GM12872 (cell line): Measurements from ENCODE around the gene GRM7.

Experiments used
- TF ChIP-seq, protein P1 (sequence below): IDR thresholded peaks from 3 replicates; pipeline ENCODE4 v1.5.1; 2011; ENCODE audit warnings: low read depth, mild to moderate bottlenecking, low read length, moderate library complexity; ENCODE audit not compliant: insufficient read depth

The GRM7 gene

DNA sequence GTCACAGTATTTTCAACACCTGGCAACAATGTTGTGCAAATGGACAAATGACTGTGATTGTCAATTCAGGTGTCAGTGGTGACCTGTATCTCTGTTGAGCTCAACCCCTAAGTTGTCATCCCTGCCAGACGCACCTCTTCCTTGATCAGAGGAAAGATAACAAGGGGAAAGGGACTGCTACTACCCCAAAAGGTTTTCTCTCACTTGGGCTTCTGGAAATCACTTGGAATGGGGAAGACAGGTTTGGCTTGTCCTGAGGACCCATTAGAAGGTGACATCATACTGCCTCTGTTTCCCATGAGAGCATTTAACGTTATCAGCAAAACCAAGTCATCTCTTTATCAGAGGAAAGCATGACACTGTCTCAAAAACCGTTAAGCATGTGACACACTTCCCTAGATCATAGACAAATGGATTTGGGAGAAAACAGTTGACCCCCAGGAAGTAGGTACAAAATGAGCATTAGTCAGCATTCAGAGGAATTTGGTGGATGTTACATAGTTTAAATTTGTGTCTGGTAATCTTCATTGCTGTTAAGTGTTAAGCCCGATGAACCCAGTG, 769.5 kb downstream of the GRM7 start:
- TF ChIP-seq, protein P1, sequence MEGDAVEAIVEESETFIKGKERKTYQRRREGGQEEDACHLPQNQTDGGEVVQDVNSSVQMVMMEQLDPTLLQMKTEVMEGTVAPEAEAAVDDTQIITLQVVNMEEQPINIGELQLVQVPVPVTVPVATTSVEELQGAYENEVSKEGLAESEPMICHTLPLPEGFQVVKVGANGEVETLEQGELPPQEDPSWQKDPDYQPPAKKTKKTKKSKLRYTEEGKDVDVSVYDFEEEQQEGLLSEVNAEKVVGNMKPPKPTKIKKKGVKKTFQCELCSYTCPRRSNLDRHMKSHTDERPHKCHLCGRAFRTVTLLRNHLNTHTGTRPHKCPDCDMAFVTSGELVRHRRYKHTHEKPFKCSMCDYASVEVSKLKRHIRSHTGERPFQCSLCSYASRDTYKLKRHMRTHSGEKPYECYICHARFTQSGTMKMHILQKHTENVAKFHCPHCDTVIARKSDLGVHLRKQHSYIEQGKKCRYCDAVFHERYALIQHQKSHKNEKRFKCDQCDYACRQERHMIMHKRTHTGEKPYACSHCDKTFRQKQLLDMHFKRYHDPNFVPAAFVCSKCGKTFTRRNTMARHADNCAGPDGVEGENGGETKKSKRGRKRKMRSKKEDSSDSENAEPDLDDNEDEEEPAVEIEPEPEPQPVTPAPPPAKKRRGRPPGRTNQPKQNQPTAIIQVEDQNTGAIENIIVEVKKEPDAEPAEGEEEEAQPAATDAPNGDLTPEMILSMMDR, result no peak

DNA sequence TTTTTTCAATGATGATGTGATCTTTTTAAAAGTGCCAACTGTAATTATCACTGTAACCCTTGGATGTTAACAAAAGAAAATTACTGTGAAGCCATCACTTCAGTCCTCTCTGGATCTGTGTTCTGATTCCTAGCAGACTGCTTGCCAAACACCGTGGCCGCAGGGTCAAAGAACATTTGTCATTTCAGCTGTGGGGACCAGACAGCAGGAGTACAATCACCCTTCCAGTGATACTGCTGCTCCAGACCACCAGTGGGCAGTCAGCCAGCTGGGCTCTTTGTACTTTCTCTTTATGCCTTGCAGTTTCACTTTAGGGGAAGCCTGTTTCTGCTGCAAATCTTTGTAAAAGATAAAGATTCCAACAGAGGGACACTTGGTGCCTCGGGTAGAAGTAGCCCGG, 770.0 kb downstream of the GRM7 start:
- TF ChIP-seq, protein P1, result no peak

DNA sequence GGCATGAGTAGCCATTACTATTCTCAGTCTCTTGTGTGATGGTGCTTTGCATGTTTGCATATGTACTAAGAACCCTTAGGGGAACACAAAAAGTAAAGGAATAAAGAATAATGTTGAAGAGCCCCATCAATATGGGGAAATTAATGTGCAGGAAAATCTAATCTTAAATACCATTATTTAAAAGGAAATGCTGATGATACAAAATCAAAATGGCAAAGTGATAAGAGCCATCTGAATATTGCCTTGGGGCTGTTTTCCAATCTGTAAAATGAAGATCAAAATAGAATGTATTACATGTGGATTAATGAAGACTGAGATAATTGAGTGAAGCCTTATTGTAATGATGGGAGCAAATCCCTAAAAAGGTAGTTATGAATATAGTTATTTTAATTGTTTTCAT, 771.4 kb downstream of the GRM7 start:
- TF ChIP-seq, protein P1, result no peak

DNA sequence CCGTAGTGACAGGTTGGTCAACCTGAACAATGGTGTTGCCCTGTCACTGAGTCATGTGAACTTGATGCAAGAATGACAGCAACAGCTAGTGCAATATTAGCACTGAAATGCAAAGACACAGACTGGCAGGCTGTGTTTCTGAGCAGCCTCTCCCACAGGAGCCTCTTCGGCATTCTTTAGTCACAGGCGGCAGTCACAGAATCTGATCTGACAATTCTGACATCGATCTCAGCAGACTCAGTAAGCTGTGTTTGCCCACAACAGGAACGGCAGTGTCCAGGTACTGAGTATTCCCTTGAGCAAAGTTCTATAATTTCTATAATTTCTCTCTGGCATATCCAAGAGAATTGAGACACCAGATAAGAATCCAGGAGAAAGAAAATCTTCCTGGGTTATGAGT, 776.8 kb downstream of the GRM7 start:
- TF ChIP-seq, protein P1, result no peak

DNA sequence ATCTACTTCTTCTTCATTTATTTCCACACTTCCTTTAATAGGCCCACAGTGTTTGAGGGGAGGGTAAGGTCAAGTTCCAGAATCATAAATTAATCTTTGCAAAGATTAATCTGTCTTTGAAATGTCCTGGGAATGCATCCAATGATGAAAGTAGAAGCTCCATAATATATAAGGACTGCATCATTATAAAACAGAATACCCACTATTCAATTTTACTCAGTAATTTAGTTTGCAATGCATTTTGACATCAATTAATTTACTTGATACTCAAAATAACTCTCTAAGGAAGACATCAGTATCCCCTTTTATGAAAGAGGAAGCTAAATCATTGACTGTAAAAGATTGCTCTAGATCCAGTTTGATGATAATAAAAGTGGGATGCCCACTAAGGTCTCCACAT, 777.2 kb downstream of the GRM7 start:
- TF ChIP-seq, protein P1, result no peak

DNA sequence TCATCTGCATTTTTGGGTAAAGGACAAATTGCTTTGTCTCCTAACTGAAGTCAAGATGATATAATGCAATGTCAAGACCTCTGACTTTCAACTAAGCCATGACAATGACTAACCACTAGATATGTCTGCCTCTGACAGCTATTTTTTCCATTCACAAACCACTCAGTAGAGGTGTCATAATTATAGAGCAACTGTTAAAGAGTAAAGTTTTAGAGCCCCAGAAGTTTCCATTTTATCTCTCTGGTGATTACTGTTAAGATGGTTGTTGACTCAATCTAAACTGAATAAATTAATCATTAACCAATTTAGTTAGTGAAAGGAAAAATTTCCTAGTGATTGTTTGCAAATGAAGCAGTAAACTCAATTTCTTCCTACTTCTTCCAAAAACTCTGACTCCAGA, 779.9 kb downstream of the GRM7 start:
- TF ChIP-seq, protein P1, result no peak

DNA sequence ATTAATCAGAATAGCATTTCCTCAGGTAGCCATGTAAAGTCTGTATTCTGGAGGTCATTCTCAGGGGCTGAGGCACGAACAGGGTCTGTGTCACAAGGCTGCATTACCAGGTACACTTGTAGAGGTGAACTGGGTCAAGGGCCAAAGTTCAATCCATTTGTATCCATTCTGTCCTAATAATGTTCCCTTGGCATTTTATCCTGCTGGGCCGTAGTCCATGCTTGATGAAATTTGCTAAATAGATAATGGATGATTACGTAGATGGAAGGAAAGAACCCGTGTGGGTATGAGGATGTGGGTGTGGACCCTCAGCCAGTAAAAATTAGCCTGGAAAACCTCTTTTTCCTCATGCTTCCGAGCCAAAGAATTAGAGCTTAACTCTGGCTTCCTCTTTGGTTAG, 785.9 kb downstream of the GRM7 start:
- TF ChIP-seq, protein P1, result no peak
